T-helper 2 cell (primary cell): ENCODE data around the gene AGPAT4.
"Not testable (repeated sequence)": the region's sequence is repeated elsewhere in the genome, so short reads cannot be mapped to it uniquely, and the experiment has no call there.

Experiments
- DNase-seq, 5 experiments: peaks; one replicate each; pipeline versions ENCODE4 v3.0.0 to v3.0.0-alpha.2; 2012 to 2022

Gene AGPAT4

GRCh38 chr6:161198783-161199460 is 74.9 kb downstream of the AGPAT4 start:
- DNase-seq: no peak

GRCh38 chr6:161198176-161198575 is 75.7 kb downstream of the AGPAT4 start:
- no peak for DNase-seq

- DNase-seq: no peak
These were observed 78.5 kb downstream of the AGPAT4 start for GRCh38 chr6:161195386-161195785.

- DNase-seq: no peak
These were observed 79.5 kb downstream of the AGPAT4 start for GRCh38 chr6:161194374-161194773.

GRCh38 chr6:161192636-161193411 is 81.0 kb downstream of the AGPAT4 start:
- no peak for DNase-seq

- DNase-seq: no peak
These were observed 82.2 kb downstream of the AGPAT4 start for GRCh38 chr6:161191671-161192070.

- no peak for DNase-seq
These were observed 82.9 kb downstream of the AGPAT4 start for GRCh38 chr6:161191007-161191406.

GRCh38 chr6:161189891-161190290 is 84.0 kb downstream of the AGPAT4 start:
- no peak for DNase-seq

GRCh38 chr6:161188547-161189465 is 85.1 kb downstream of the AGPAT4 start:
- no peak for DNase-seq

GRCh38 chr6:161186173-161186769 is 87.6 kb downstream of the AGPAT4 start:
- DNase-seq: no peak

GRCh38 chr6:161181121-161181520 is 92.7 kb downstream of the AGPAT4 start:
- no peak for DNase-seq

GRCh38 chr6:161178155-161178554 is 95.7 kb downstream of the AGPAT4 start:
- not testable (repeated sequence) for DNase-seq

- not testable (repeated sequence) for DNase-seq
These were observed 97.4 kb downstream of the AGPAT4 start for GRCh38 chr6:161176428-161176827.

GRCh38 chr6:161172769-161173168 is 101.1 kb downstream of the AGPAT4 start:
- not testable (repeated sequence) for DNase-seq

GRCh38 chr6:161171207-161171606 is 102.7 kb downstream of the AGPAT4 start:
- no peak for DNase-seq

- no peak for DNase-seq
These were observed 104.2 kb downstream of the AGPAT4 start for GRCh38 chr6:161169696-161170095.

- no peak for DNase-seq
These were observed 104.8 kb downstream of the AGPAT4 start for GRCh38 chr6:161169035-161169434.

- no peak for DNase-seq
These were observed 105.5 kb downstream of the AGPAT4 start for GRCh38 chr6:161168281-161168891.

GRCh38 chr6:161166677-161167076 is 107.2 kb downstream of the AGPAT4 start:
- DNase-seq: no peak

GRCh38 chr6:161166176-161166575 is 107.7 kb downstream of the AGPAT4 start:
- DNase-seq: no peak

- no peak for DNase-seq
These were observed 109.7 kb downstream of the AGPAT4 start for GRCh38 chr6:161164182-161164625.
